Mucosa of descending colon (tissue), 3 donors: ENCODE measurements around the gene TOP2A. TPM values are rescaled to one million over a fixed set of nuclear protein-coding genes. Genes with fewer than 3 reads are reported as not detected.

Experiments used
- ATAC-seq: fragments of 200-7000 bp; cut with Tn5 transposase; one replicate; pipeline ENCODE4 v1.9.1; 2020; ENCODE audit warnings: mild to moderate bottlenecking, moderate library complexity
- DNase-seq, 3 donors: peaks; one replicate each; pipeline ENCODE4 v3.0.0-alpha.2; 2020
- H3K36me3 ChIP-seq: fragments of 200-600 bp; one replicate; pipeline ENCODE4 v1.8.0; 2021; ENCODE audit warnings: low read depth, mild to moderate bottlenecking
- H3K4me1 ChIP-seq: fragments of 200-600 bp; one replicate; pipeline ENCODE4 v1.8.0; 2021; ENCODE audit warnings: low read depth, mild to moderate bottlenecking
- H3K4me3 ChIP-seq: fragments of 200-600 bp; one replicate; pipeline ENCODE4 v1.8.0; 2021; ENCODE audit warnings: mild to moderate bottlenecking
- H3K9me3 ChIP-seq: fragments of 200-600 bp; one replicate; pipeline ENCODE4 v1.8.0; 2021; ENCODE audit warnings: mild to moderate bottlenecking
- CTCF ChIP-seq: fragments of 200-600 bp; IDR thresholded peaks from one replicate; pipeline ENCODE4 v1.8.0; 2022; ENCODE audit warnings: antibody characterized with exemption, mild to moderate bottlenecking
- intact Hi-C, 2 donors: fragments of 100-400 bp; cut with DNase I in 1 of 2; cut with micrococcal nuclease in 1 of 2; formaldehyde crosslinking; loops; one replicate each; pipeline versions ENCODE4 v1.11.0 to v1.11.1; 2022; cut with DNase I, micrococcal nuclease
- total RNA-seq, 3 donors: library from RNA; stranded (reverse); fragmentation: NEBNext Ultra II Directional in 2 of 3; extraction: Animal tissue kit (Norgen Biotek cat#: 25700) in 2 of 3; gene quantifications; one replicate each; pipeline versions ENCODE4 v1.2.1 to v1.2.4, GENCODE V29; 2021 to 2023
- donor health status: DM: no; HTN: no; CAD: no; lungs with moderate emphysema.
- donor health status: DM: no; HTN: no; CAD: no.
- donor health status: DM: no; HTN: yes; CAD: no.

TOP2A gene
- total RNA-seq, 3 donors from 2014 or later = 6.9 to 50.1 (median 11.4) TPM

DNA sequence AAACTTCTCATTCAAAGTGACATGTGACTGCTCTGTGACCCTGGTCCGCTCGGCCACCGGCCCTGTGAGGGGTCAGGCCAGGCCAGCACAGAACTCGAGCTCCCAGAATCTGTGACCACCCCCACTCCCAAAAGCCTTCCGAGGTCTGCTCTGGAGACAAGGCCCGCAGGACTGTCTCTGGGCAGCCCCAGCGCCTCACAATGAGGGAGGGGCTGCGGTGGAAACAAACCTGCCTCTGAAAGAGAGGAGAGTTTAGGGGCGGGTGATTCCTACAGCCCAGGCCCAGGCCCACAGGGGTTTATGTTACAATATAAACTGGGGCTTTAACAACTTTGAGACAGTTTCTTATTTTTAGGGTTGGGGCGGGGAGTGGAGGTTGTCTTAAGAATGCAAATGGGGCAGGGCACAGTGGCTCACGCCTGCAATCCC, 45.4 kb upstream of the TOP2A start:
- TF ChIP-seq CTCF = no peak
- Histone ChIP-seq H3K36me3 (no peaks in the 10 kb centered on the region), H3K4me3 (no peak overlapping the region), H3K4me1 (no peaks in the 10 kb centered on the region), H3K9me3 (no peaks in the 10 kb centered on the region)
- ATAC-seq (no peak), DNase-seq (no peak)
- intact Hi-C loops = no loop called here

GRCh38 chr17:40462343-40463121, 44.8 kb upstream of the TOP2A start:
- TF ChIP-seq CTCF = no peak
- Histone ChIP-seq H3K9me3 (no peaks in the 10 kb centered on the region), H3K36me3 (no peaks in the 10 kb centered on the region), H3K4me3 (no peak overlapping the region), H3K4me1 (no peaks in the 10 kb centered on the region)
- intact Hi-C loops = no loop called here
- DNase-seq (no peak), ATAC-seq (peak; percentile 12)

DNA sequence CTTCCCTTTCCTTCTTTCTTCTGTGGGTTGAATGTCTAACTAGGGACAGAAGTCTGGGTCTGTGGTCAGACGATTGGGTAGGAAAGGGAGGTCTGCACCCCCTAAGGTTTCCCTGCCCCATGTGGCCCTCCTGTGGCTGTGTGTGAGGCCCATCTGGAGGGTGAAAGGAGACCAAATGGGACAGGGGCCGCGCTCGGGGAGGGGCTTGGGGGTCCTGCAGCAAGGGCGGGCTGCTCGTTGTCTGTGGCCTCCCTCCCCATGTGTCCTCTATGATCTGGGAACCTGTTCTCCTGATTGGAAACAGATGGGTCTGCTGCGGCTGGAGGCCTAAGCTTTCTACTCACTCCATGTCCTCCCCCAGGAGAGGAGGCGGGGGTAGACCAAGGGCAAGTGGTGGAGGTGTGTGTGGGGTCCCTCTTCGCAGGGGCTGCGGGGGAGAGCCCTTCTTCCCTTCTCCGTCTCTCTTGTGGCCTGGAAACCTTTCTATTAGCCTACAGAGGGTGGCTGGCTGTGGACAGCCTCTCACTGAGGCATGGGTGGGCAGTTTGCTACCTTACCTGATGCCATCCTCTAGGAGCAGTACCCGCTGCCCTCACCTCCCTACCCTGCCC, 44.1 kb upstream of the TOP2A start:
- DNase-seq (no peak), ATAC-seq (peak; percentile 6)
- TF ChIP-seq CTCF = no peak
- Histone ChIP-seq H3K9me3 (no peaks in the 10 kb centered on the region), H3K4me3 (no peak overlapping the region), H3K36me3 (no peaks in the 10 kb centered on the region), H3K4me1 (no peaks in the 10 kb centered on the region)
- intact Hi-C loops = no loop called here

DNA sequence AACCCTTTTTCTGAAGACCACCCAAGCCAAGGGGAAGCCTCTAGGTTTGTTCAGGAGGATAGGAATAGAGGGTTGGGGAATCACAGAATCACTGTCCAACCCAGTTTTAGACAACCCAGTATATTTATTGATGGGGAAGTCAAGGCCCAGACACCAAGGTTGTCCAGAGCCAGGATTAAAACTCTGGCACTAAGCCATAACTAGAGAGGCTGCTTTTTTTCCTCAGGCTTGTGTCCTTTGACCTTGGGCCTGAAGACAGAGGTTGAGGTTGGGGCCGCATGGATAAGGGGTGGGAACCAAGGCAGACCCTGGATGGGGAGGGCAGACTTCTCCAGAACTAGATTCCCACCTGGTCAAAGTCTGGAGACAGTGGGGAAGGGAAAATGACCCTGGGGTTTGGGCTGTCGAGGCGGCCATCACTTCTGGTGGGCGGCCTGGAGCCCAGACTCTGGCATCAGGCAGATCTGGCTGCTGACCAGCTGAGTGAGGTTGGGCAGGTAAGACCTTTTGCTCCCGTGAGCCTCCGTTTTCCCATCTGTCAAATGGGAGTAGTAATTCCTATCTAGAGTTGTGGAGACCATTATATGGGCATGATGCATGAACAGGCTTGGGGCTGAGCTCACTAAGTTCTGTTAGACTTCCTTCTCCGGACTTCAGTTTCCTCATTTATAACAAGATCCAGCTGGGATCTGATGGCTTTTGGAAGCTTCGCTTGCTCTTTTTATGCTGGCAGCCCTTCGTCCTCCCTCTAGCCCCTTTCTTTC, 43.5 kb upstream of the TOP2A start:
- DNase-seq = no peak
- intact Hi-C loops = no loop called here
- TF ChIP-seq CTCF = no peak
- ATAC-seq = no peak
- Histone ChIP-seq H3K36me3 (no peaks in the 10 kb centered on the region), H3K4me1 (no peaks in the 10 kb centered on the region), H3K9me3 (no peaks in the 10 kb centered on the region), H3K4me3 (no peak overlapping the region)

DNA sequence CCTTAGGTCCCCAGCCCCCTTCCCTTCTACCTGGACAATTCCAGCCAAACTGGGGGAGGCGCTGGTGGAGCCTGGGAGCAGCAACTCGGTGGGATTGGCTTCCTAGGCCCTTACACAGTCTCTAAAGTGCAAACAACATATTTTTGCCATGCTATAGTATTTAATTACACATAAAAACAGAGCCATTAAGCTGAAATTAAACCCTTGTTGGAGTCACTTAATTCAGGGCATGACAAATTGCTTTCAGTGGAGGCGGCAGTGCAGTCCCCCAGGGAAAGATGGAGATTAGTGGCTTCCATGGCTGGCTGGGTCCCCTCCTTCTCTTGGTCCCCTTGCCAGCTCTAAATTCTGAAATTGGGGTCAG, 42.9 kb upstream of the TOP2A start:
- intact Hi-C loops = no loop called here
- no peak for ATAC-seq

More for the DNA sequence above, 42.9 kb upstream of the TOP2A start:
- H3K4me1 ChIP-seq = no peaks in the 10 kb centered on the region
- H3K9me3 ChIP-seq = no peaks in the 10 kb centered on the region
- H3K36me3 ChIP-seq = no peaks in the 10 kb centered on the region
- no peak for DNase-seq
- no peak for TF ChIP-seq CTCF
- H3K4me3 ChIP-seq = no peak overlapping the region
